H9 (cell line): ENCODE measurements around the gene SLC7A6. TPM values are rescaled to one million over a fixed set of nuclear protein-coding genes. Genes with fewer than 3 reads are reported as not detected.

ENCODE experiments used
- DNase-seq: peaks from one replicate; pipeline ENCODE4 v3.0.0-alpha.2; 2017
- H2AFZ ChIP-seq: one replicate; pipeline ENCODE4 v1.6.1; 2013; ENCODE audit warnings: mild to moderate bottlenecking, low read length, control low read depth, moderate library complexity
- H2AK5ac ChIP-seq: 2 replicates; pipeline ENCODE4 v1.6.1; 2013; ENCODE audit warnings: low read length, control low read depth, mixed read lengths; ENCODE audit not compliant: insufficient read length
- H2BK120ac ChIP-seq: one replicate; pipeline ENCODE4 v1.6.1; 2013; ENCODE audit warnings: low read depth, mild to moderate bottlenecking, low read length, control low read depth, inconsistent platforms; ENCODE audit not compliant: poor library complexity, severe bottlenecking
- H2BK12ac ChIP-seq: 2 replicates; pipeline ENCODE4 v1.6.1; 2013; ENCODE audit warnings: low read length, control low read depth, mixed read lengths, low read depth; ENCODE audit not compliant: insufficient read length
- H2BK15ac ChIP-seq: 2 replicates; pipeline ENCODE4 v1.6.1; 2013; ENCODE audit warnings: low read depth, low read length, control low read depth
- H2BK20ac ChIP-seq: one replicate; pipeline ENCODE4 v1.6.1; 2013; ENCODE audit warnings: low read depth, mild to moderate bottlenecking, low read length, control low read depth, inconsistent platforms; ENCODE audit not compliant: poor library complexity, severe bottlenecking
- H2BK5ac ChIP-seq: 2 replicates; pipeline ENCODE4 v1.6.1; 2013; ENCODE audit warnings: low read length, control low read depth, mixed read lengths; ENCODE audit not compliant: insufficient read length
- H3K14ac ChIP-seq: 2 replicates; pipeline ENCODE4 v1.6.1; 2013; ENCODE audit warnings: low read length, control low read depth; ENCODE audit not compliant: insufficient read depth
- H3K18ac ChIP-seq: 2 replicates; pipeline ENCODE4 v1.6.1; 2013; ENCODE audit warnings: low read depth, mild to moderate bottlenecking, mixed read lengths, low read length, control low read depth; ENCODE audit not compliant: insufficient read length
- H3K23ac ChIP-seq: 2 replicates; pipeline ENCODE4 v1.6.1; 2013; ENCODE audit warnings: low read length, control low read depth, mixed read lengths, low read depth; ENCODE audit not compliant: insufficient read length
- H3K23me2 ChIP-seq: 2 replicates; pipeline ENCODE4 v1.6.1; 2013; ENCODE audit warnings: low read depth, mild to moderate bottlenecking, mixed read lengths, low read length, control low read depth; ENCODE audit not compliant: insufficient read length, poor library complexity, severe bottlenecking
- H3K27ac ChIP-seq: 2 replicates; pipeline ENCODE4 v1.5.1; 2013; ENCODE audit warnings: low read length, control low read depth, mixed read lengths, low read depth; ENCODE audit not compliant: insufficient read length
- H3K27me3 ChIP-seq: 2 replicates; pipeline ENCODE4 v1.6.1; 2013; ENCODE audit warnings: low read length, control low read depth, inconsistent platforms; ENCODE audit not compliant: insufficient read depth
- H3K4ac ChIP-seq: 2 replicates; pipeline ENCODE4 v1.6.1; 2013; ENCODE audit warnings: low read depth, mild to moderate bottlenecking, control low read depth, inconsistent platforms, low read length, moderate library complexity
- H3K4me1 ChIP-seq: 2 replicates; pipeline ENCODE4 v1.6.1; 2013; ENCODE audit warnings: low read length, control low read depth, inconsistent platforms; ENCODE audit not compliant: insufficient read depth
- H3K4me2 ChIP-seq: 2 replicates; pipeline ENCODE4 v1.6.1; 2013; ENCODE audit warnings: low read length, control low read depth, mixed read lengths; ENCODE audit not compliant: insufficient read length, insufficient read depth
- H3K56ac ChIP-seq: 2 replicates; pipeline ENCODE4 v1.6.1; 2013; ENCODE audit warnings: low read depth, mild to moderate bottlenecking, mixed read lengths, low read length, control low read depth; ENCODE audit not compliant: insufficient read length
- H3K79me1 ChIP-seq: 2 replicates; pipeline ENCODE4 v1.6.1; 2013; ENCODE audit warnings: low read depth, mild to moderate bottlenecking, moderate library complexity, low read length, control low read depth, inconsistent platforms; ENCODE audit not compliant: insufficient read depth, poor library complexity, severe bottlenecking
- H3K79me2 ChIP-seq: 2 replicates; pipeline ENCODE4 v1.6.1; 2013; ENCODE audit warnings: low read length, control low read depth, inconsistent platforms; ENCODE audit not compliant: insufficient read depth
- H3K9ac ChIP-seq: 2 replicates; pipeline ENCODE4 v1.6.1; 2013; ENCODE audit warnings: low read length, control low read depth, mixed read lengths; ENCODE audit not compliant: insufficient read length; ENCODE audit errors: extremely low read depth
- H3K9me3 ChIP-seq: one replicate; pipeline ENCODE4 v1.6.1; 2013; ENCODE audit warnings: low read depth, low read length, inconsistent platforms; ENCODE audit not compliant: control insufficient read depth
- H3T11ph ChIP-seq: one replicate; pipeline ENCODE4 v1.6.1; 2013; ENCODE audit warnings: mild to moderate bottlenecking, low read length, control low read depth, inconsistent platforms
- H4K20me1 ChIP-seq: one replicate; pipeline ENCODE4 v1.6.1; 2013; ENCODE audit not compliant: control insufficient read depth, insufficient read length, insufficient read depth
- H4K5ac ChIP-seq: 2 replicates; pipeline ENCODE4 v1.6.1; 2013; ENCODE audit warnings: low read depth, mild to moderate bottlenecking, mixed read lengths, low read length, control low read depth; ENCODE audit not compliant: insufficient read length
- H4K8ac ChIP-seq: replicated peaks from 2 replicates; pipeline ENCODE4 v1.6.1; 2013; ENCODE audit warnings: low read length, control low read depth, mixed read lengths, low read depth; ENCODE audit not compliant: insufficient read length
- H4K91ac ChIP-seq: 2 replicates; pipeline ENCODE4 v1.6.1; 2013; ENCODE audit warnings: low read depth, mild to moderate bottlenecking, moderate library complexity, mixed read lengths, low read length, control low read depth; ENCODE audit not compliant: insufficient read length
- H3K27ac Mint-ChIP-seq, 3 experiments: 2 replicates in 2 of 3; 3 replicates in 1 of 3; pipeline ENCODE4 v1.8.0; 2020 to 2021; ENCODE audit warnings: mixed read lengths in 3 of 3, mild to moderate bottlenecking in 1 of 3, moderate library complexity in 1 of 3
- H3K27me3 Mint-ChIP-seq: 2 replicates; pipeline ENCODE4 v1.8.0; 2021; ENCODE audit warnings: low read depth, mild to moderate bottlenecking, moderate library complexity, mixed read lengths
- H3K36me3 Mint-ChIP-seq, 3 experiments: 2 replicates in 2 of 3; 3 replicates in 1 of 3; pipeline ENCODE4 v1.8.0; 2020 to 2021; ENCODE audit warnings: low read depth in 3 of 3, mixed read lengths in 3 of 3; ENCODE audit not compliant: insufficient read depth in 1 of 3
- H3K4me1 Mint-ChIP-seq, 2 experiments: 2 replicates each; pipeline ENCODE4 v1.8.0; 2020; ENCODE audit warnings: mixed read lengths in 2 of 2
- H3K4me3 Mint-ChIP-seq, 2 experiments: 2 replicates in 1 of 2; 3 replicates in 1 of 2; pipeline ENCODE4 v1.8.0; 2020 to 2021; ENCODE audit warnings: mild to moderate bottlenecking in 2 of 2, mixed read lengths in 2 of 2, moderate library complexity in 1 of 2
- H3K9me3 Mint-ChIP-seq, 2 experiments: 2 replicates in 1 of 2; 3 replicates in 1 of 2; pipeline ENCODE4 v1.8.0; 2020; ENCODE audit warnings: mild to moderate bottlenecking in 2 of 2, mixed read lengths in 2 of 2, moderate library complexity in 1 of 2
- CTCF ChIP-seq: fragments of 200-600 bp; sonication (generic); conservative IDR thresholded peaks from 3 replicates; pipeline ENCODE4 v1.8.0; 2021; ENCODE audit warnings: antibody characterized with exemption, mild to moderate bottlenecking
- WGBS: extraction: QIAGEN DNeasy Blood & Tissue Kit; methylation state at CpG from one replicate; pipeline ENCODE4 v1.1.7; 2013; ENCODE audit warnings: missing lambda C conversion rate, low lambda C conversion rate, mixed read lengths; ENCODE audit not compliant: insufficient read length; ENCODE audit errors: extremely low coverage; 5-methylcytosine and 5-hydroxymethylcytosine counted together
- total RNA-seq: library from RNA; stranded (reverse); gene quantifications from 2 replicates; pipeline ENCODE4 v1.2.1, GENCODE V29; 2021

The SLC7A6 gene
- total RNA-seq, 1 experiment from 2014 or later: 21.1 TPM

GRCh38 chr16:68310437-68310773 lies 46.1 kb downstream of the SLC7A6 start:
- H2BK20ac ChIP-seq: no peak overlapping the region

More at GRCh38 chr16:68310437-68310773, 46.1 kb downstream of the SLC7A6 start:
- Histone ChIP-seq H3K4ac (no peak overlapping the region), H3K56ac (no peak overlapping the region), H3T11ph (no peak overlapping the region), H4K91ac (no peak overlapping the region), H2BK5ac (no peak overlapping the region), H2AFZ (no peak overlapping the region), H3K79me2 (peaks cover 2% of the 10 kb centered on the region; the same call in 1 of the 2 replicates), H4K20me1 (no peaks in the 10 kb centered on the region), H3K4me1 (peaks cover 2% of the 10 kb centered on the region; the same call in 1 of the 2 replicates), H3K23me2 (peaks cover 15% of the 10 kb centered on the region), H3K27me3 (no peaks in the 10 kb centered on the region), H2BK15ac (no peak overlapping the region), H3K9me3 (no peaks in the 10 kb centered on the region), H3K79me1 (no peaks in the 10 kb centered on the region), H3K9ac (peak overlapping the region; percentile 68), H3K14ac (peak overlapping the region; percentile 1; the same call in 1 of the 2 replicates), H2BK120ac (no peak overlapping the region), H3K23ac (no peak overlapping the region), H4K5ac (no peak overlapping the region), H3K27ac (no peak overlapping the region), H3K18ac (peak overlapping the region; percentile 5), H2BK12ac (no peak overlapping the region), H3K4me2 (peak overlapping the region; percentile 98), H4K8ac (no peak overlapping the region), H2AK5ac (no peak overlapping the region)
- H3K27me3 Mint-ChIP-seq: no peaks in the 10 kb centered on the region
- DNase-seq: no peak
- no peaks in the 10 kb centered on the region for H3K9me3 Mint-ChIP-seq
- peak overlapping the region; percentile 94 to 98 for H3K4me3 Mint-ChIP-seq
- H3K4me1 Mint-ChIP-seq: peaks cover 12 to 16% of the 10 kb centered on the region in 2 experiments
- H3K36me3 Mint-ChIP-seq: peaks cover 9 to 36% (median 34%) of the 10 kb centered on the region in 3 experiments; a peak in 6 of 7 replicates
- TF ChIP-seq CTCF: no peak
- WGBS: no CpG with 5 or more reads among the region's 29 CpGs
- H3K27ac Mint-ChIP-seq: peak overlapping the region; percentile 98 to 99 (median 98); a peak in 6 of 7 replicates
